ENCODE data around the gene C12orf42.
"Not testable (repeated sequence)": the region's sequence is repeated elsewhere in the genome, so short reads cannot be mapped to it uniquely, and the experiment has no call there.

C12orf42 gene

GRCh38 chr12:103498990-103499389 is 3.2 kb upstream of the C12orf42 start:
- DNase-seq (ENCODE audit: low read depth in 4 of 4, low spot score in 1 of 4), result no peak

- DNase-seq (ENCODE audit: low read depth in 4 of 4, low spot score in 1 of 4), result no peak
These were observed 867 bp downstream of the C12orf42 start for GRCh38 chr12:103494734-103495468.

- DNase-seq (ENCODE audit: low read depth in 4 of 4, low spot score in 1 of 4), result no peak
These were observed 1.6 kb downstream of the C12orf42 start for GRCh38 chr12:103494051-103494733.

DNA sequence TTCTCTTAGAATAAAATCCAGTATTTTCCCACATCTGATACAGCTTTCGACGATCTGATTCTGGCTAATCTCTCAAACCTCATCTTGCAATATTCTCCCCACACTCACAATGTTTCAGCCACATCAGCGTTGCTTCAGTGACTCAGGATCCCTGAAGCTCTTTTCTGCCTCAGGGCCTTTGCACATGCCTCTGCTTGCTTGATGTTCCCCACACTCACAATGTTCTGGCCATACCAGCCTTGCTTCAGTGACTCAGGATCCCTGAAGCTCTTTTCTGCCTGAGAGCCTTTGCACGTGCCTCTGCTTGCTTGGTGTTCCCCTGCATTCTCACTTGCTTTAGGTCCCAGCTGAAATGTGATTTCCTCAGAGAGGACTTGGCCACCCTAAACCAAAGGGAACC is 2.6 kb downstream of the C12orf42 start:
- DNase-seq (ENCODE audit: low read depth in 4 of 4, low spot score in 1 of 4), result no peak

DNA sequence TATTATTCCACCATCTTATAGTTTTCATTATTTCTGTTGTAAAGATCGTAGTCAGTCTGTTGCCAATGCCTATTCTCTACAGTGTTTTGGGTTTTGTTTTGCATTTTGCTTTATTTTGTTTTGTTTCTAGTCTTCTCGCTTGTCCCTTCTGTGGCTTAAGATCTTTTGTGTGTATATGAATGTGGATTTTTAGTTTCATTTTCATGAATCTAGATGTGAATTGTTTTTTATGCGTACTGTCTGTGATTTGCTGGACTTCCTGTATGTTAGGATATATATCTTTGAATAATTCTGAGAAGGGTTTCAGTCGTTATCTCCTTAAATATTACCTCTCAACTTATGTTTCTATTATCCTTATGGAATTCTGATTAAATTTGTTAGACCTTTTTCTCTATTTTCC is 13.4 kb downstream of the C12orf42 start:
- DNase-seq (ENCODE audit: low read depth in 4 of 4, low spot score in 1 of 4), result no peak

DNA sequence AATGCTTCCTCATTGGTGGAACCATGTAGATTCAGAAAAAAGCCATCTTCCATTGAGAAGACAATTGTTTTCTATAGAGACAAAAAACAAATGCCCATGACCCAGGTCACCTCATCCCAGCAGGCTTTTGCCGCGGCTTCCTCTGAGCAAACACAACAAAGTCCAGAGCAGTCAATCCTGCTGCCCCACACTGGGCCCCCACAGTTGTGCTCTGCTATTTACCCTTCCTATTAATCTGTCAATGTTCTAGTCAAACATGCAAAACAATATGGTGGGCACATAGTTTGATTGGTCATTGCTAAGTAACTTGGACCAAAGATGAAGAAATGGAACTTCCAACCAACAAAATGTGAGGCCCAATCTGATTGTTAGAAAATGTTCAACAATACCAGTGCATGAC is 20.7 kb downstream of the C12orf42 start:
- DNase-seq (ENCODE audit: low read depth in 4 of 4, low spot score in 1 of 4), result no peak

DNA sequence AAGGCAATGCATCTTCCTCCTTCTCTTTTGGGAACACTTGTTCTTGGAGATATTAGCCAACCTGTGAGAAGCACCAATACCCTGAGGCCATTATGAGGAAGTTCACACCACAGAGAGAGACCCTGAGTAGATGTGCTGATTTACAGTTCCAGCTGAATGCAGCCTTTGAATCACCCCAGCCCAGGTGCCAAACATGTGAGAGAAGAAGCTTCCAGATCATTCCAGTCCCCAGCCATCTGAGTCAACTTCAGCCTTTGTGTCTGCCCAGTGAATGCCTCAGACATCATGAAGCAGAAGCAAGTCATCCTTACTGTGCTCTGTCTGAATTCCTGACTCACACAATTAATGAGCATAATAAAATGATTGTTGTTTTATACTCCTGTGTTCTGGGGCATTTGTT is 25.1 kb downstream of the C12orf42 start:
- DNase-seq (ENCODE audit: low read depth in 4 of 4, low spot score in 1 of 4), result no peak

DNA sequence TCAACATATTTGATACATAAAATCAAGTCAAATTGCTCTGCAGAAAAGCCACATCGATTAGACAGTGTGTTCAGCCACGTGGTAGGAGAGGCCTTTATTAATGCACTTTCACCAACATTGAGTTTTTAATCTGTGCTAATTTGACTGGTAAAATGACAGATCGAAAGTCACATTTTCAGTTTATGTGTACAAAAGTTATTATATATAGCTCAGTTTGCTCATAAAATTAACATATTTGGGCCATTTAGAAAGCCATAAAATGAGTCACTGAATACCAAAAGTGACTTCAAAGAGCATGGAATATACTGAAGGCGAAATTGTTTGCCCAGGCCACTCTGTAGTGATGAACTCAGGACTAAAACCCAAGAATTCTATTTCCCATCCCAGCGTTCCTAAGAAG is 26.0 kb downstream of the C12orf42 start:
- DNase-seq (ENCODE audit: low read depth in 4 of 4, low spot score in 1 of 4), result no peak

GRCh38 chr12:103468837-103469236 is 26.9 kb downstream of the C12orf42 start:
- no peak for DNase-seq (ENCODE audit: low read depth in 4 of 4, low spot score in 1 of 4)

GRCh38 chr12:103462675-103463074 is 33.1 kb downstream of the C12orf42 start:
- no peak for DNase-seq (ENCODE audit: low read depth in 4 of 4, low spot score in 1 of 4)

GRCh38 chr12:103457471-103457870 is 38.3 kb downstream of the C12orf42 start:
- DNase-seq (ENCODE audit: low read depth in 4 of 4, low spot score in 1 of 4), result no peak

- no peak for DNase-seq (ENCODE audit: low read depth in 4 of 4, low spot score in 1 of 4)
These were observed 39.8 kb downstream of the C12orf42 start for GRCh38 chr12:103456006-103456405.

- no peak for DNase-seq (ENCODE audit: low read depth in 4 of 4, low spot score in 1 of 4)
These were observed 40.6 kb downstream of the C12orf42 start for GRCh38 chr12:103455020-103455763.

DNA sequence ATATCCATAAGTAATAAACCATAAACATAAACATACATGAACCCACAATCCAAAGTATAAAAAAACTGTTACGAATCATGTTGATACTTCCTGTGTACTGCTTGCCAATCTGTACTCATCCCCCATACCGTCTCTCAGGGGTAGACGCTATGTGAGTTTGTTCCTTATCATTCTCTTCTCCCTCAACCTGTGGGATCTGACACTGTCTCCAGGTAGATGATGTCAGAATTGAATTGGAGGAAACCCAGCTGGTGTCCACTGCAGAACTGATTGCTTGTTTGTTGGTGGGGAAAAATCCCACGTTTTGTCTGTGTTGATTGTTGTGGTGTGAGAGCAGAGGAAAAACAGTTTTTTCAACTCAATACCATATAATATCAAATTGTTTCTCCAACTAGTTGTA is 50.8 kb downstream of the C12orf42 start:
- no peak for DNase-seq (ENCODE audit: low read depth in 4 of 4, low spot score in 1 of 4)

GRCh38 chr12:103442822-103443221 is 52.9 kb downstream of the C12orf42 start:
- no peak for DNase-seq (ENCODE audit: low read depth in 4 of 4, low spot score in 1 of 4)

- DNase-seq (ENCODE audit: low read depth in 4 of 4, low spot score in 1 of 4), result no peak
These were observed 53.6 kb downstream of the C12orf42 start for GRCh38 chr12:103442182-103442555.

DNA sequence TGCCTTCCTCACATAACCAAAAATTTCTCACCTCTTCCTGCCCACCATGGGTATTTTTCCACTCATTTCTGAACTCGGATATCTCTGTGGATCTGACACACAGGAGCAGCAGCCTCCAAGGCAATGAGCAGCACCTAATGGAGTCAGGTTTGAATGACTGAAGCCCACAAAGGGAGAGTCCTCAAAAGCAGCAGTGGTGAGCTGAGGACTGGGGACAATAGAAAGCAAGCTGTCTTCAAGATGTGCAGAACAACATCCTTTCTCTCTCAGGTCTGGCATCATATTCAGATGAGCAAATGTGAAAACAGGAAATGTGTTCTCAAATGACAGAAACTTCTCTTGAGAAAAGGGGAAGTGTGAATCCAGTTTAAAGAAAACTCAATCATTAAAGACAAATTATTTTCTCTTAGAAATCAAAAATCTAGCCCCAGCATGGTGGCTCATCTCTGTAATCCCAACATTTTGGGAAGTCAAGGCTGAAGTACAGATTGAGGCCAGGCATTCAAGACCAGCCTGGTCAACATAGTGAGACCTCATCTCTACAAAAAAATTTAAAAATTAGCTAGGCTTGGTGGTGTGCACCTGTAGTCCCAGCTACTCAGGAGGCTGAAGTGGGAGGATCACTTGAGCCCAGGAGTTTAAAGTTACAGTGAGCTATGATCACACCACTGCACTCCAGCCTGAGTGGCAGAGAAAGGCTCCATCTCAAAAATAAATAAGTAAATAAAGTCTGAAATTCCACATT is 54.2 kb downstream of the C12orf42 start:
- DNase-seq (ENCODE audit: low read depth in 4 of 4, low spot score in 1 of 4), result peak in 1 of 4 experiments; percentile 19

GRCh38 chr12:103434165-103435105 is 61.3 kb downstream of the C12orf42 start:
- DNase-seq (ENCODE audit: low read depth in 4 of 4, low spot score in 1 of 4), result not testable (repeated sequence)

GRCh38 chr12:103431950-103432349 is 63.8 kb downstream of the C12orf42 start:
- no peak for DNase-seq (ENCODE audit: low read depth in 4 of 4, low spot score in 1 of 4)

DNA sequence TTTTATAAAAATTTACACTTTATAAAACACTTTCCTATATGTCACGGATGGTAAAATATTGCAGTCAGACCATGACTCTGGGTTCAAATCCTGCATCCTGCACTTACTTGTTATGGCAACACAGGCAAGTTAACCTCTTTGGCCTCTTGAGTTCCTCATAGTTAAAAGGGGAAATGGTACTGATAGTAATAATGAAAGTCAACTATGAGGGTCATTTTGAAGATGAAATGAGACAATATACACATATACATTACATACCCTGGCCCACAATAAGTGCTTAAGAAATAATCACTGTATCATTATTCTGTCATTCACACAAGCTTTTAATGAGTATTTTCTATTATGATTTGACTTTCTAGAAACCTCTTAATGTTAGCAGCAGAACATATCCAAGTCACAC is 64.4 kb downstream of the C12orf42 start:
- no peak for DNase-seq (ENCODE audit: low read depth in 4 of 4, low spot score in 1 of 4)

Measured in stimulated activated CD4-positive, alpha-beta T cell treated with anti-CD3 and anti-CD28 coated beads, Interleukin-1b, Interleukin-23, amount 100 ng/mL, for 24 hours (primary cell).